Ishikawa (cell line): ENCODE results near the gene SAAL1.

Experiments used
- CEBPB ChIP-seq: IDR thresholded peaks from 2 replicates; pipeline ENCODE4 v1.6.1; 2012
- CREB1 ChIP-seq: IDR thresholded peaks from 2 replicates; pipeline ENCODE4 v1.6.1; 2012; ENCODE audit warnings: low read depth
- EGR1 ChIP-seq: IDR thresholded peaks from 2 replicates; pipeline ENCODE4 v1.6.1; 2012
- EP300 ChIP-seq: IDR thresholded peaks from 2 replicates; pipeline ENCODE4 v1.6.1; 2012; ENCODE audit warnings: borderline replicate concordance
- FOXM1 ChIP-seq: IDR thresholded peaks from 2 replicates; pipeline ENCODE4 v1.6.1; 2012; ENCODE audit warnings: low read depth, borderline replicate concordance
- NFIC ChIP-seq: IDR thresholded peaks from 2 replicates; pipeline ENCODE4 v1.6.1; 2012
- RAD21 ChIP-seq: IDR thresholded peaks from 2 replicates; pipeline ENCODE4 v1.6.1; 2012; ENCODE audit warnings: low read depth
- TAF1 ChIP-seq: IDR thresholded peaks from 2 replicates; pipeline ENCODE4 v1.6.1; 2012; ENCODE audit warnings: low read depth, mild to moderate bottlenecking
- TCF12 ChIP-seq: IDR thresholded peaks from 2 replicates; pipeline ENCODE4 v1.6.1; 2012; ENCODE audit warnings: low read depth
- TEAD4 ChIP-seq: IDR thresholded peaks from 2 replicates; pipeline ENCODE4 v1.6.1; 2012
- USF1 ChIP-seq: IDR thresholded peaks from 2 replicates; pipeline ENCODE4 v1.6.1; 2012
- YY1 ChIP-seq: IDR thresholded peaks from 2 replicates; pipeline ENCODE4 v1.6.1; 2012; ENCODE audit warnings: low read depth
- ZBTB7A ChIP-seq: IDR thresholded peaks from 2 replicates; pipeline ENCODE4 v1.6.1; 2012; ENCODE audit warnings: low read depth
- TF ChIP-seq, protein P1 (sequence below): IDR thresholded peaks from 2 replicates; pipeline ENCODE4 v1.6.1; 2012
- TF ChIP-seq, protein P2 (sequence below): IDR thresholded peaks from 2 replicates; pipeline ENCODE4 v1.6.1; 2012; ENCODE audit warnings: low read depth, mild to moderate bottlenecking

The SAAL1 gene

GRCh38 chr11:18105802-18106574 is at the start of gene SAAL1:
TSS of gene SAAL1 (minus strand) at chr11:18106082. CDS start at chr11:18106041, 41 bp downstream.
- TF ChIP-seq TAF1 (peak; percentile 79), NFIC (peak; percentile 86), TCF12 (peak; percentile 66; the same call in 1 of the 2 replicates), EP300 (no peak; the same call in 1 of the 2 replicates), RAD21 (peak; percentile 34; the same call in 1 of the 2 replicates), USF1 (no peak), CEBPB (no peak), TEAD4 (no peak), ZBTB7A (0 out of 2 replicates have a peak, but pooled peaks have one; percentile 28), YY1 (peak; percentile 47; the same call in 1 of the 2 replicates), EGR1 (no peak), CREB1 (no peak), FOXM1 (no peak)
- TF ChIP-seq, protein P1, sequence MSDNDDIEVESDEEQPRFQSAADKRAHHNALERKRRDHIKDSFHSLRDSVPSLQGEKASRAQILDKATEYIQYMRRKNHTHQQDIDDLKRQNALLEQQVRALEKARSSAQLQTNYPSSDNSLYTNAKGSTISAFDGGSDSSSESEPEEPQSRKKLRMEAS: peak; percentile 81; the same call in 1 of the 2 replicates
- TF ChIP-seq, protein P2, sequence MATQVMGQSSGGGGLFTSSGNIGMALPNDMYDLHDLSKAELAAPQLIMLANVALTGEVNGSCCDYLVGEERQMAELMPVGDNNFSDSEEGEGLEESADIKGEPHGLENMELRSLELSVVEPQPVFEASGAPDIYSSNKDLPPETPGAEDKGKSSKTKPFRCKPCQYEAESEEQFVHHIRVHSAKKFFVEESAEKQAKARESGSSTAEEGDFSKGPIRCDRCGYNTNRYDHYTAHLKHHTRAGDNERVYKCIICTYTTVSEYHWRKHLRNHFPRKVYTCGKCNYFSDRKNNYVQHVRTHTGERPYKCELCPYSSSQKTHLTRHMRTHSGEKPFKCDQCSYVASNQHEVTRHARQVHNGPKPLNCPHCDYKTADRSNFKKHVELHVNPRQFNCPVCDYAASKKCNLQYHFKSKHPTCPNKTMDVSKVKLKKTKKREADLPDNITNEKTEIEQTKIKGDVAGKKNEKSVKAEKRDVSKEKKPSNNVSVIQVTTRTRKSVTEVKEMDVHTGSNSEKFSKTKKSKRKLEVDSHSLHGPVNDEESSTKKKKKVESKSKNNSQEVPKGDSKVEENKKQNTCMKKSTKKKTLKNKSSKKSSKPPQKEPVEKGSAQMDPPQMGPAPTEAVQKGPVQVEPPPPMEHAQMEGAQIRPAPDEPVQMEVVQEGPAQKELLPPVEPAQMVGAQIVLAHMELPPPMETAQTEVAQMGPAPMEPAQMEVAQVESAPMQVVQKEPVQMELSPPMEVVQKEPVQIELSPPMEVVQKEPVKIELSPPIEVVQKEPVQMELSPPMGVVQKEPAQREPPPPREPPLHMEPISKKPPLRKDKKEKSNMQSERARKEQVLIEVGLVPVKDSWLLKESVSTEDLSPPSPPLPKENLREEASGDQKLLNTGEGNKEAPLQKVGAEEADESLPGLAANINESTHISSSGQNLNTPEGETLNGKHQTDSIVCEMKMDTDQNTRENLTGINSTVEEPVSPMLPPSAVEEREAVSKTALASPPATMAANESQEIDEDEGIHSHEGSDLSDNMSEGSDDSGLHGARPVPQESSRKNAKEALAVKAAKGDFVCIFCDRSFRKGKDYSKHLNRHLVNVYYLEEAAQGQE: no peak

DNA sequence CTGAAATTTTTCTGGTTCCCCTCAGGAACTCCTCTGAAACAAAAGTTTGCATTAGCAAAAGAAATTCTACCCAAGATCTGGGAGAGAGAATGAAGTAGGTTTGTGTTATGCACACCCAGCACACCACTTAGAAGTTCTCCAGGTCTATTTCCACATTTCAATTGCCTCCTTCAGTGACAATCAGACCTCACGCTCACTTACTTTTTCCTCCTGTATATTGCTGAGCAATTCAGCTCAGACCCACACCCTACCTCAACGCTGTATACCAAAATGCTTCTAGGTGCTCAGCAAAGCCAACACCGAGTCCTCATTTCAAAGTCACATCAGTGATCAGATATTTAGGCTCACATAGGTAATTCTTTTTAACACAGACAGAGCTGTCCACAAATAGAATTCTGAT is 45.7 kb upstream of the SAAL1 start:
- TF ChIP-seq CREB1: no peak
- no peak for TF ChIP-seq ZBTB7A
- TF ChIP-seq USF1: no peak
- no peak for TF ChIP-seq NFIC
- no peak for TF ChIP-seq YY1
- no peak for TF ChIP-seq TCF12
- no peak for TF ChIP-seq FOXM1
- TF ChIP-seq EP300: no peak
- no peak for TF ChIP-seq EGR1
- TF ChIP-seq TEAD4: no peak
- TF ChIP-seq RAD21: no peak

- TF ChIP-seq, protein P1: no peak
- TF ChIP-seq TCF12: no peak
- TF ChIP-seq ZBTB7A: no peak
- no peak for TF ChIP-seq TEAD4
- TF ChIP-seq EGR1: no peak
- TF ChIP-seq FOXM1: no peak
- TF ChIP-seq YY1: no peak
Observed at GRCh38 chr11:18145837-18146236, 40.0 kb upstream of the SAAL1 start.

- TF ChIP-seq, protein P1: no peak
- TF ChIP-seq RAD21: 0 out of 2 replicates have a peak, but pooled peaks have one; percentile 9
Observed at GRCh38 chr11:18145025-18145424, 39.1 kb upstream of the SAAL1 start.

DNA sequence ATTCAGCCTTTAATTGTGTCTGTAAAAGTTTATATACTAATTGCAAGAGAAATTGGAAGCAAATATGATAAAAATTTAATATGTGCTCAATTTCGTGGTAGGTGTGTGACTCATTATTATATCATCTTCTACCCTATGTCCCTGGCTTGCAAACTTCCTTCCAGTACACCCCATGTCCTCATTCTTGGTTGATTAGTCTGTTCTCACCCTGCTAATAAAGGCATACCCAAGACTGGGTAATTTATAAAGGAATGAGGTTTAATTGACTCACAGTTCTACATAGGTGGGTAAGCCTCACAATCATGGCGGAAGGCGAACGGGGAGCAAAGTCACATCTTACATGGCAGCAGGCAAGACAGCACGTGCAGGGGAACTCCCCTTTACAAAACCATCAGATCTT is 38.4 kb upstream of the SAAL1 start:
- TF ChIP-seq, protein P2: no peak
- TF ChIP-seq TCF12 (no peak), RAD21 (no peak), FOXM1 (no peak), TEAD4 (no peak), EP300 (no peak), NFIC (no peak), CEBPB (no peak), CREB1 (no peak), ZBTB7A (no peak), TAF1 (no peak)
- TF ChIP-seq, protein P1: no peak
